HL-60 (cell line): ENCODE measurements around the gene ERC2.

Source experiments
- DNase-seq, 2 experiments: peaks; one replicate each; pipeline ENCODE4 v3.0.0-alpha.2; 2010 to 2020; ENCODE audit warnings: low read depth in 1 of 2, low spot score in 1 of 2
- H3K27ac ChIP-seq: fragments of 250-450 bp; sonication (Bioruptor Pico); replicated peaks from 2 replicates; pipeline ENCODE4 v1.5.1; 2020; ENCODE audit warnings: mild to moderate bottlenecking, moderate library complexity
- H3K27me3 ChIP-seq: fragments of 250-450 bp; sonication (Bioruptor Pico); 2 replicates; pipeline ENCODE4 v1.5.1; 2021; ENCODE audit warnings: mild to moderate bottlenecking, moderate library complexity; ENCODE audit not compliant: insufficient read depth, poor library complexity, severe bottlenecking
- H3K4me3 ChIP-seq: replicated peaks from 2 replicates; pipeline ENCODE4 v1.5.1; 2011; ENCODE audit warnings: mild to moderate bottlenecking, control low read depth, low read length; ENCODE audit not compliant: insufficient read depth
- CTCF ChIP-seq: IDR thresholded peaks from one replicate; pipeline ENCODE4 v1.5.1; 2011; ENCODE audit warnings: low read length, control low read depth, inconsistent platforms; ENCODE audit not compliant: insufficient read depth
- GABPA ChIP-seq: IDR thresholded peaks from 2 replicates; pipeline ENCODE4 v1.6.1; 2012; ENCODE audit warnings: low read depth
- POLR2AphosphoS5 ChIP-seq: IDR thresholded peaks from 2 replicates; pipeline ENCODE4 v1.6.1; 2012; ENCODE audit warnings: low read depth
- REST ChIP-seq: IDR thresholded peaks from 2 replicates; pipeline ENCODE4 v1.6.1; 2012; ENCODE audit warnings: low read depth; ENCODE audit not compliant: insufficient replicate concordance
- SPI1 ChIP-seq: IDR thresholded peaks from 2 replicates; pipeline ENCODE4 v1.6.1; 2012; ENCODE audit warnings: low read depth, mild to moderate bottlenecking, borderline replicate concordance

ERC2 gene

GRCh38 chr3:56323986-56324420 lies 144.3 kb downstream of the ERC2 start:
- Histone ChIP-seq H3K27ac (no peak overlapping the region), H3K4me3 (no peak overlapping the region), H3K27me3 (peaks cover 2% of the 10 kb centered on the region)
- TF ChIP-seq POLR2AphosphoS5 (no peak), GABPA (no peak), REST (no peak), SPI1 (no peak), CTCF (no peak)
- no peak for DNase-seq

- no peak overlapping the region for H3K27ac ChIP-seq
Observed at GRCh38 chr3:56322862-56323261, 145.4 kb downstream of the ERC2 start.

GRCh38 chr3:56321892-56322291 lies 146.4 kb downstream of the ERC2 start:
- no peak overlapping the region for H3K27ac ChIP-seq
- DNase-seq = no peak

More at GRCh38 chr3:56322862-56323261, 145.4 kb downstream of the ERC2 start:
- DNase-seq = no peak
- H3K4me3 ChIP-seq = no peak overlapping the region
- peaks cover 2% of the 10 kb centered on the region for H3K27me3 ChIP-seq
- TF ChIP-seq POLR2AphosphoS5 (no peak), GABPA (no peak)

More at GRCh38 chr3:56321892-56322291, 146.4 kb downstream of the ERC2 start:
- Histone ChIP-seq H3K27me3 (peaks cover 2% of the 10 kb centered on the region), H3K4me3 (no peak overlapping the region)
- TF ChIP-seq SPI1 (no peak), CTCF (no peak), GABPA (no peak), REST (no peak), POLR2AphosphoS5 (no peak)
